H1 (cell line): Measurements from ENCODE around the gene SYNDIG1. TPM values are rescaled to one million over a fixed set of nuclear protein-coding genes. Genes with fewer than 3 reads are reported as not detected.

Experiments
- CTCF ChIA-PET: fragments of 300-600 bp; sonication (Branson Sonifier 250); formaldehyde crosslinking; loops from one replicate; lab custom pipeline; 2021; ENCODE audit not compliant: partially characterized antibody; lab: Charles Lee
- POLR2A ChIA-PET: fragments of 300-600 bp; sonication (Branson Sonifier 250); formaldehyde crosslinking; loops from one replicate; lab custom pipeline; 2021; ENCODE audit warnings: inconsistent platforms; ENCODE audit not compliant: partially characterized antibody; lab: Charles Lee
- DNase-seq, 2 experiments: peaks; one replicate each; pipeline versions ENCODE4 v3.0.0 to v3.0.0-alpha.2; 2010 to 2022; ENCODE audit warnings: low spot score in 2 of 2, low read depth in 1 of 2, mixed read lengths in 1 of 2
- FAIRE-seq: peaks from 2 replicates; lab custom pipeline; 2011; peaks lifted over from hg19 to GRCh38; lab: Jason Lieb, UNC
- H2AFZ ChIP-seq: 2 replicates; pipeline ENCODE4 v1.8.1; 2012; ENCODE audit warnings: low read length, inconsistent platforms
- H2AK5ac ChIP-seq: 2 replicates; pipeline ENCODE4 v1.6.1; 2013; ENCODE audit warnings: low read depth, low read length
- H2BK120ac ChIP-seq: replicated peaks from 2 replicates; pipeline ENCODE3; 2013; ENCODE audit warnings: low read depth, low read length, inconsistent platforms
- H2BK12ac ChIP-seq: 2 replicates; pipeline ENCODE4 v1.6.1; 2013; ENCODE audit warnings: low read depth, low read length
- H2BK15ac ChIP-seq: 2 replicates; pipeline ENCODE4 v1.6.1; 2013; ENCODE audit warnings: low read length
- H2BK20ac ChIP-seq: 2 replicates; pipeline ENCODE4 v1.6.1; 2013; ENCODE audit warnings: low read length
- H2BK5ac ChIP-seq: 2 replicates; pipeline ENCODE4 v1.6.1; 2013; ENCODE audit warnings: low read depth, low read length
- H3K14ac ChIP-seq: 2 replicates; pipeline ENCODE4 v1.6.1; 2013; ENCODE audit warnings: inconsistent platforms; ENCODE audit not compliant: insufficient read length
- H3K18ac ChIP-seq: 2 replicates; pipeline ENCODE4 v1.6.1; 2013; ENCODE audit warnings: low read length; ENCODE audit errors: extremely low read depth
- H3K23ac ChIP-seq: 2 replicates; pipeline ENCODE4 v1.6.1; 2013; ENCODE audit warnings: inconsistent platforms; ENCODE audit not compliant: insufficient read length
- H3K23me2 ChIP-seq: 2 replicates; pipeline ENCODE4 v1.6.1; 2013; ENCODE audit warnings: low read depth, low read length
- H3K27ac ChIP-seq: 2 replicates; pipeline ENCODE4 v1.6.1; 2011; ENCODE audit warnings: low read depth, low read length, inconsistent platforms
- H3K27me3 ChIP-seq, 4 experiments: replicated peaks in 1 of 4; 1 replicate in 1 of 4; 2 replicates in 3 of 4; pipeline versions ENCODE4 v1.6.1 to v1.8.1; 2011 to 2013; ENCODE audit warnings: low read length in 3 of 4, mild to moderate bottlenecking in 3 of 4, inconsistent platforms in 2 of 4, mixed read lengths in 2 of 4, moderate library complexity in 1 of 4; ENCODE audit not compliant: control insufficient read depth in 3 of 4, insufficient read depth in 3 of 4; ENCODE audit errors: extremely low read depth in 1 of 4
- H3K36me3 ChIP-seq, 4 experiments: 2 replicates each; pipeline versions ENCODE4 v1.6.1 to v1.8.1; 2011 to 2013; ENCODE audit warnings: mild to moderate bottlenecking in 4 of 4, low read length in 3 of 4, moderate library complexity in 2 of 4, control low read depth in 1 of 4, inconsistent platforms in 1 of 4; ENCODE audit not compliant: insufficient read depth in 4 of 4, control insufficient read depth in 2 of 4
- H3K4ac ChIP-seq: replicated peaks from 2 replicates; pipeline ENCODE3; 2013; ENCODE audit warnings: low read length, low read depth, mixed read lengths, inconsistent platforms; ENCODE audit not compliant: insufficient read length
- H3K4me1 ChIP-seq, 4 experiments: replicated peaks in 1 of 4; 1 replicate in 1 of 4; 2 replicates in 3 of 4; pipeline versions ENCODE4 v1.6.1 to v1.8.1; 2011 to 2013; ENCODE audit warnings: low read length in 3 of 4, inconsistent platforms in 2 of 4, mixed read lengths in 1 of 4; ENCODE audit not compliant: insufficient read depth in 4 of 4, control insufficient read depth in 3 of 4
- H3K4me2 ChIP-seq, 2 experiments: 2 replicates each; pipeline versions ENCODE4 v1.6.1 to v1.8.1; 2011 to 2013; ENCODE audit warnings: low read depth in 2 of 2, low read length in 2 of 2, control low read depth in 1 of 2, inconsistent platforms in 1 of 2, mild to moderate bottlenecking in 1 of 2; ENCODE audit not compliant: insufficient read depth in 1 of 2
- H3K4me3 ChIP-seq, 4 experiments: fragments of 200-600, 300-600 bp in 1 of 4; sonication (generic), shearing (Covaris generic), sonication (Bioruptor Twin) in 1 of 4; 2 replicates each; pipeline versions ENCODE4 v1.5.1 to v1.8.1; 2011 to 2016; ENCODE audit warnings: low read length in 4 of 4, low read depth in 3 of 4, control low read depth in 2 of 4, inconsistent platforms in 2 of 4, mild to moderate bottlenecking in 2 of 4, mixed read lengths in 1 of 4, moderate library complexity in 1 of 4; ENCODE audit not compliant: insufficient read depth in 2 of 4; ENCODE audit errors: extremely low read depth in 1 of 4
- H3K56ac ChIP-seq: replicated peaks from 2 replicates; pipeline ENCODE3; 2013; ENCODE audit warnings: low read depth, mild to moderate bottlenecking, mixed read lengths, low read length, inconsistent platforms; ENCODE audit not compliant: insufficient read length
- H3K79me1 ChIP-seq: 2 replicates; pipeline ENCODE4 v1.6.1; 2013; ENCODE audit warnings: low read depth, low read length, control low read depth
- H3K79me2 ChIP-seq, 2 experiments: 2 replicates each; pipeline versions ENCODE4 v1.6.1 to v1.8.1; 2012 to 2013; ENCODE audit warnings: low read length in 2 of 2, mild to moderate bottlenecking in 2 of 2, inconsistent platforms in 1 of 2; ENCODE audit not compliant: insufficient read depth in 2 of 2, control insufficient read depth in 1 of 2
- H3K9ac ChIP-seq, 4 experiments: replicated peaks in 1 of 4; 1 replicate in 1 of 4; 2 replicates in 3 of 4; pipeline versions ENCODE4 v1.6.1 to v1.8.1; 2011 to 2013; ENCODE audit warnings: low read depth in 3 of 4, low read length in 3 of 4, control low read depth in 2 of 4, mild to moderate bottlenecking in 2 of 4, moderate library complexity in 2 of 4, inconsistent platforms in 1 of 4; ENCODE audit errors: extremely low read depth in 1 of 4
- H3K9me3 ChIP-seq, 2 experiments: 2 replicates each; pipeline versions ENCODE4 v1.6.1 to v1.8.1; 2012 to 2013; ENCODE audit warnings: mild to moderate bottlenecking in 2 of 2, moderate library complexity in 2 of 2, control low read depth in 1 of 2, inconsistent platforms in 1 of 2, low read depth in 1 of 2, low read length in 1 of 2, mixed read lengths in 1 of 2; ENCODE audit not compliant: insufficient read depth in 2 of 2
- H4K20me1 ChIP-seq, 2 experiments: replicated peaks in 1 of 2; 2 replicates each; pipeline versions ENCODE3 to v1.8.1; 2011 to 2013; ENCODE audit warnings: inconsistent platforms in 2 of 2, low read length in 2 of 2, mild to moderate bottlenecking in 1 of 2; ENCODE audit not compliant: insufficient read depth in 2 of 2, control insufficient read depth in 1 of 2
- H4K5ac ChIP-seq: 2 replicates; pipeline ENCODE4 v1.6.1; 2013; ENCODE audit warnings: low read length, low read depth, mixed read lengths, inconsistent platforms; ENCODE audit not compliant: insufficient read length
- H4K8ac ChIP-seq: 2 replicates; pipeline ENCODE4 v1.8.0; 2013; ENCODE audit warnings: mild to moderate bottlenecking, moderate library complexity, low read length, inconsistent platforms; ENCODE audit not compliant: insufficient read depth; ENCODE audit errors: extremely low read depth
- H4K91ac ChIP-seq: replicated peaks from 2 replicates; pipeline ENCODE3; 2013; ENCODE audit warnings: low read length, mixed read lengths, inconsistent platforms; ENCODE audit not compliant: insufficient read length
- CBX8 ChIP-seq: fragments of 300-800, 300-1000 bp; sonication (generic); IDR thresholded peaks from 2 replicates; pipeline ENCODE4 v1.7.1; 2016; ENCODE audit warnings: low read depth, low read length, borderline replicate concordance
- CHD2 ChIP-seq: IDR thresholded peaks from 2 replicates; pipeline ENCODE4 v1.6.1; 2012; ENCODE audit warnings: low read length, improper control_type of control experiment
- CREB1 ChIP-seq: IDR thresholded peaks from 2 replicates; pipeline ENCODE4 v1.6.1; 2012; ENCODE audit warnings: inconsistent platforms
- CTCF ChIP-seq, 3 experiments: IDR thresholded peaks; 1 replicate in 2 of 3; 2 replicates in 1 of 3; pipeline versions ENCODE4 v1.5.1 to v1.6.1; 2011; ENCODE audit warnings: low read length in 3 of 3, mild to moderate bottlenecking in 3 of 3, inconsistent platforms in 2 of 3, low read depth in 1 of 3, moderate library complexity in 1 of 3; ENCODE audit not compliant: insufficient read depth in 1 of 3; ENCODE audit errors: control extremely low read depth in 1 of 3
- EGR1 ChIP-seq: IDR thresholded peaks from 2 replicates; pipeline ENCODE4 v1.6.1; 2011; ENCODE audit warnings: low read depth, low read length, borderline replicate concordance
- GTF2F1 ChIP-seq: IDR thresholded peaks from 2 replicates; pipeline ENCODE4 v1.6.1; 2012; ENCODE audit warnings: low read depth, low read length, improper control_type of control experiment, borderline replicate concordance
- JUND ChIP-seq: IDR thresholded peaks from 2 replicates; pipeline ENCODE4 v1.6.1; 2011; ENCODE audit warnings: mild to moderate bottlenecking, improper control_type of control experiment, low read length
- MAX ChIP-seq: IDR thresholded peaks from 2 replicates; pipeline ENCODE4 v1.6.1; 2012; ENCODE audit warnings: inconsistent platforms
- SUZ12 ChIP-seq: fragments of 200-600 bp; sonication (generic); IDR thresholded peaks from 2 replicates; pipeline ENCODE4 v1.6.1; 2012; ENCODE audit warnings: mild to moderate bottlenecking, inconsistent platforms, low read length, moderate library complexity, mixed read lengths
- TBP ChIP-seq: IDR thresholded peaks from 2 replicates; pipeline ENCODE4 v1.6.1; 2011; ENCODE audit warnings: low read depth, low read length, improper control_type of control experiment
- WGBS, 2 experiments: shearing (Covaris generic) in 1 of 2; methylation state at CpG; one replicate each; pipeline versions ENCODE4 v1.1.6 to v1.1.7; 2013 to 2015; ENCODE audit warnings: low lambda C conversion rate in 2 of 2, mixed read lengths in 2 of 2, inconsistent platforms in 1 of 2, low coverage in 1 of 2, missing lambda C conversion rate in 1 of 2; ENCODE audit not compliant: insufficient replicate concordance in 2 of 2, insufficient coverage in 1 of 2, insufficient read length in 1 of 2; ENCODE audit errors: extremely low coverage in 1 of 2, missing lambda C conversion rate in 1 of 2; 5-methylcytosine and 5-hydroxymethylcytosine counted together
- polyA plus RNA-seq, 7 experiments: library from polyadenylated mRNA; depleted of rRNA in 3 of 7; stranded (reverse) in 5 of 7; unstranded in 2 of 7; fragments of >200 nt in 5 of 7; fragments of 200-250 nt in 2 of 7; gene quantifications; 1 replicate in 5 of 7; 2 replicates in 1 of 7; 4 replicates in 1 of 7; pipeline versions ENCODE4 v1.2.1 to v1.2.3, GENCODE V29; 2011 to 2013; ENCODE audit warnings: missing spikeins in 2 of 7, mixed read lengths in 2 of 7
- total RNA-seq: library from RNA; stranded (reverse); fragmentation: NEBNext Ultra II Directional; extraction: Animal tissue kit (Norgen Biotek cat#: 25700); gene quantifications from 2 replicates; pipeline ENCODE4 v1.2.1, GENCODE V29; 2021

The SYNDIG1 gene
- total and polyA plus RNA-seq, 2 of the 8 experiments (the other 6 are each of a cell fraction or from before 2014, with no cell fraction given): 6.5 to 7.8 TPM

DNA sequence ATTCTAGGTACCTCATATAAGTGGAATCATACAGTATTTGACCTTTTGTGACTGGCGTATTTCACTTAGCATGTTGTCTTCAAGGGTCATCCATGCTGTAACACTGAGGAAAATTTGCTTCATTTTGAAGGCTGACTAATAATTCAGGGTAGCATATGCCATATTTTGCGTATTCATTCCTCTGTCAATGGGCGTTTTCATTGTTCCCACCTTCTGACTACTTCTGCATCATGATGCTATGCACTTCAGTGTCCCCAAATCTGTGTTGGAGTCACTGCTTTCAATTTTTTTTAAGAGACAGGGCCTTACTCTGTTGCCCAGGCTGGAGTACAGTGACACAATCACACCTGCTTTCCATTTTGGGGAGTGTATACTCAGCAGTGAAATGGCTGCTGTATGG, 51.6 kb downstream of the SYNDIG1 start:
- Histone ChIP-seq H3K4me3 (no peak overlapping the region), H2BK5ac (no peak overlapping the region), H4K8ac (no peak overlapping the region), H3K27ac (no peak overlapping the region), H3K14ac (no peak overlapping the region), H4K5ac (no peak overlapping the region), H2AFZ (no peak overlapping the region), H4K91ac (no peak overlapping the region), H2BK120ac (no peak overlapping the region), H3K23ac (no peak overlapping the region), H3K79me2 (no peaks in the 10 kb centered on the region; a peak in 1 of 4 replicates), H4K20me1 (peaks cover 1 to 3% of the 10 kb centered on the region in 2 experiments), H3K27me3 (no peaks in the 10 kb centered on the region), H3K23me2 (no peaks in the 10 kb centered on the region; the same call in 1 of the 2 replicates), H3K9me3 (no peaks in the 10 kb centered on the region), H2BK12ac (no peak overlapping the region), H3K56ac (no peak overlapping the region), H3K18ac (no peak overlapping the region), H3K4ac (no peak overlapping the region), H3K4me1 (no peaks in the 10 kb centered on the region), H3K4me2 (no peak overlapping the region), H3K9ac (no peak overlapping the region), H3K79me1 (no peaks in the 10 kb centered on the region; the same call in 1 of the 2 replicates), H2BK15ac (no peak overlapping the region), H2AK5ac (no peak overlapping the region), H3K36me3 (no peaks in the 10 kb centered on the region), H2BK20ac (no peak overlapping the region)
- TF ChIP-seq CHD2 (no peak), SUZ12 (no peak), CBX8 (no peak), GTF2F1 (no peak), MAX (no peak), TBP (no peak), CREB1 (no peak), EGR1 (no peak), CTCF (IDR thresholded peaks at IDR 0.05; ENCODE audit: control extremely low read depth in 1 of 3, insufficient read depth in 1 of 3, low read depth in 1 of 3, low read length in 3 of 3) (no peak), JUND (no peak)
- 90% methylated on average over 3 of the region's 3 CpGs; no CpG with 5 or more reads in 1 of the 2 experiments for WGBS, 2 experiments
- FAIRE-seq (no peak), DNase-seq (no peak)
- ChIA-PET POLR2A (no interaction called here), CTCF (interaction anchor here (1.1 kb wide), 1 partner anchor 77 kb away, joined by 3 read pairs; no protein-coding TSS in a partner anchor)
